ENCODE results near the gene BMPR2. TPM values are rescaled to one million over a fixed set of nuclear protein-coding genes. Genes with fewer than 3 reads are reported as not detected.

The BMPR2 gene
- total RNA-seq, 1 donor from 2014 or later, result 17.5 TPM

DNA sequence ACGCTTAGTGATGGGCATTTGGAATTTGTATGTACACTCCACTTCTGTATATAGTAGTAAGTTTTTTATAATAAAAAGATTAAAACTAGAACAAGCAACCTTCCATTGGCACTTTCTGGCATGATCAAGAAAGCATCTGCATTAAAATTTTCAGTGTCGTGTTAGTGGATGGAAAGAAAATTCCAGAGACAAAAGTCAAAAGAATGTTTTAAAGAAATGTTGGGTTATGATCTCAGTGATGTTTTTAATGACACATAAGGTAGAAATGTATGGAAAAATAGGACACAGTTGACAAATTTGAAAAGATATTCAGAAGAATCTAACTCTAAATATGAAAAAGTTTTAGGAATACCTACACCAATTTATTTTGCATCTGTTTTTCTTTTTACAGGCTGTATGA, 132.6 kb downstream of the BMPR2 start:
- no peak for TF ChIP-seq CTCF (conservative IDR thresholded peaks at IDR 0.05)
- no peak for DNase-seq (ENCODE audit: low read depth, low spot score)
- H3K9me3 Mint-ChIP-seq, result no peaks in the 10 kb centered on the region
- no peak overlapping the region for H3K27ac Mint-ChIP-seq (ENCODE audit: unreplicated experiment)
- no peaks in the 10 kb centered on the region for H3K27me3 Mint-ChIP-seq (ENCODE audit: low read depth)
- H3K36me3 Mint-ChIP-seq (ENCODE audit: low read depth), result peaks cover 11% of the 10 kb centered on the region
- no peak overlapping the region for H3K4me3 Mint-ChIP-seq
- no peaks in the 10 kb centered on the region for H3K4me1 Mint-ChIP-seq

DNA sequence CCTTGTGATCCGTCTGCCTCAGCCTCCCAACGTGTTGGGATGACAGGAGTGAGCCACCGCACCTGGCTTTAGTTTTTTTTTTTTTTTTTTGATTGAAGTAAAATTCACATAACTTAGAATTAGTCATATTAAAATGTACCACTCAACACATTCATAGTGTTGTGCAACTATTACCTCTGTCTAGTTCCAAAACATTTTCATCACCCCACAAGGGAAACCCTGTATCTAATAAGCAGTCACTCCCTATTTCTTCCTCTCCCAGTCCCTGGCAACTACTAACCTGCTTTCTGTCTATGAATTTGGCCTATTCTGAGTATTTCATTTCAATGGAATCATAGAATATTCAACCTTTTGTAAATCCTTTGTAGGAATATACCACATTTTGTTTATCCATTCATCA, 134.8 kb downstream of the BMPR2 start:
- Mint-ChIP-seq H3K27ac (ENCODE audit: unreplicated experiment) (no peak overlapping the region), H3K4me1 (no peaks in the 10 kb centered on the region), H3K36me3 (ENCODE audit: low read depth) (peaks cover 3% of the 10 kb centered on the region), H3K4me3 (no peak overlapping the region), H3K27me3 (ENCODE audit: low read depth) (no peaks in the 10 kb centered on the region), H3K9me3 (no peaks in the 10 kb centered on the region)
- no peak for TF ChIP-seq CTCF (conservative IDR thresholded peaks at IDR 0.05)
- no peak for DNase-seq (ENCODE audit: low read depth, low spot score)

DNA sequence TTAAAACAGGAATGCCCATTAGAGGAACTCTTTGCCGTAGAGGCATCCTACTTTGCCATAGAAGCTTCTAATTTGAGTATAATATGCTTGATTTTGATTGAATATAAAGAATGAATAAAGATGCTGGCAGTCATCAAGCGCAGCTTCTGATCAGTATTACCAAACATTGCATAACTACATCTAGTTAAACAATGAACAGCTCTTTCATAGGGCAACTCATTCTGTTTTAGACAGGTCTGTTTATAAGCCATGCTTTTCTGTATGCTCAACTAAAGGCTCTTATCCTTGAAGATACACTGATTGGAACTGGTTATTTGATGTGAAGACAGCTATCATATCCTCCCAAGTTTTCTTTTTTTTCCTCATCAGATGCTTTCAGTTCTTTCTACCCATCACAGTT, 136.0 kb downstream of the BMPR2 start:
- H3K9me3 Mint-ChIP-seq, result no peaks in the 10 kb centered on the region
- no peak for DNase-seq (ENCODE audit: low read depth, low spot score)
- TF ChIP-seq CTCF (conservative IDR thresholded peaks at IDR 0.05), result no peak
- H3K4me1 Mint-ChIP-seq, result no peaks in the 10 kb centered on the region
- no peak overlapping the region for H3K4me3 Mint-ChIP-seq
- peaks cover 3% of the 10 kb centered on the region for H3K36me3 Mint-ChIP-seq (ENCODE audit: low read depth)
- no peaks in the 10 kb centered on the region for H3K27me3 Mint-ChIP-seq (ENCODE audit: low read depth)
- H3K27ac Mint-ChIP-seq (ENCODE audit: unreplicated experiment), result no peak overlapping the region

DNA sequence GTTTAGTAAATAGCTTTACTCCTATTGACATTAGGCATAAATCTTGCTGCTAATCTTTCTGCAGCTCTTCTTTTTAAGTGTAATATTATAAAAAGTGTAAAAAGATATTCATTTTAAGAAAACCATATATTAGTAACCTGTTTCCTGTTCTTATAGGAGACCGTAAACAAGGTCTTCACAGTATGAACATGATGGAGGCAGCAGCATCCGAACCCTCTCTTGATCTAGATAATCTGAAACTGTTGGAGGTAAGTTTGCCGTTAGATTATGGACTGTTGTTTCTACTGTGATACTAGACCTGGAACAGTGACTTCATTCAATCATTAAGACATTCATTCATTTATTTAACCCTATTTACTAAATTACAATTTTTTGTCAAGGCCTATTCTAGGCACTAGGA, 138.6 kb downstream of the BMPR2 start:
- no peaks in the 10 kb centered on the region for H3K27me3 Mint-ChIP-seq (ENCODE audit: low read depth)
- no peaks in the 10 kb centered on the region for H3K4me1 Mint-ChIP-seq
- TF ChIP-seq CTCF (conservative IDR thresholded peaks at IDR 0.05), result no peak
- H3K4me3 Mint-ChIP-seq, result no peak overlapping the region
- H3K27ac Mint-ChIP-seq (ENCODE audit: unreplicated experiment), result no peak overlapping the region
- H3K36me3 Mint-ChIP-seq (ENCODE audit: low read depth), result peaks cover 3% of the 10 kb centered on the region
- no peaks in the 10 kb centered on the region for H3K9me3 Mint-ChIP-seq
- DNase-seq (ENCODE audit: low read depth, low spot score), result no peak

DNA sequence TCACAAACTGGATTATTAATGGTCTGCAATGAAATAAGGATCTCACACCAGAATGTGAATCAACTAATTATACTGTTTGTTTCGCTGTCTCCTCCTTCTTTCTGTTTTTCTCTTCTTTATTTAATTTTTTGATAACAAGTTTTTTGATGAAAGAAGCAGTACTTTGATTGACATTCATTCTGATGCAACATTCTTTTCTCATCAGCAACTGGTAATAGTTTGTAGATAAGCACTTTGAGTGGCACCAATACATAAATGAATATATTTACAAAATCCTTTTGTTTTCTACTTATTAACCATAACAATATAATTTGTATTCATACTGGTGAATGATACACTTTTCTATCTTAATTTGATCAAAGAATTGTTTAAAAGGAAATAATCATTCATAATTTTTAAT, 143.3 kb downstream of the BMPR2 start:
- Mint-ChIP-seq H3K4me3 (no peak overlapping the region), H3K9me3 (no peaks in the 10 kb centered on the region), H3K4me1 (no peaks in the 10 kb centered on the region), H3K27ac (ENCODE audit: unreplicated experiment) (no peak overlapping the region), H3K27me3 (ENCODE audit: low read depth) (no peaks in the 10 kb centered on the region), H3K36me3 (ENCODE audit: low read depth) (peaks cover 18% of the 10 kb centered on the region)
- DNase-seq (ENCODE audit: low read depth, low spot score), result no peak
- no peak for TF ChIP-seq CTCF (conservative IDR thresholded peaks at IDR 0.05)

DNA sequence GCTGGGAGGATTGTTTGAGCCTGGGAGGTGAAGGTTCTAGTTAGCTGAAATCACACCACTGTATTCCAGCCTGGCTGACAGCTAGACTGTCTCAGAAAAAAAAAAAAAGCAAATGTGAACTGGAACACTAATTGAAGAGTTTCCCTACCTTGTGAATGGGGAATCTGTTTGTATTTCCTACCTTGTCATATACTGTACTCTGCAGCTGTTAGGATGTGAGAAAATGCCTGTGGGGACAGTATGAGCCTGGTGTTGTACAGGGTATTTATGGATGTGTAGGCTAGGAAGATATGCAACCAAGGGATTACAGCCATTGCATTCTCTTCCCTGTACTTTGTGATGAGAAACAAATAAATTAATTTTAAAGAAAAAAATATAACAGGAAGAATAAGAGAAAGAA, 145.3 kb downstream of the BMPR2 start:
- Mint-ChIP-seq H3K36me3 (ENCODE audit: low read depth) (peaks cover 15% of the 10 kb centered on the region), H3K4me1 (no peaks in the 10 kb centered on the region), H3K9me3 (no peaks in the 10 kb centered on the region)

More for the DNA sequence above, 145.3 kb downstream of the BMPR2 start:
- H3K27ac Mint-ChIP-seq (ENCODE audit: unreplicated experiment), result no peak overlapping the region
- no peak for TF ChIP-seq CTCF (conservative IDR thresholded peaks at IDR 0.05)
- no peaks in the 10 kb centered on the region for H3K27me3 Mint-ChIP-seq (ENCODE audit: low read depth)
- no peak overlapping the region for H3K4me3 Mint-ChIP-seq
- DNase-seq (ENCODE audit: low read depth, low spot score), result no peak

All from neural crest cell (in vitro differentiated cells).